Vagina (tissue), 2 donors: ENCODE measurements around the gene GHRHR.

Experiments
- CTCF ChIP-seq, 3 experiments: fragments of 450-650 bp in 2 of 3; fragments of 200-600 bp in 1 of 3; sonication (generic) in 1 of 3; IDR thresholded peaks; one replicate each; pipeline ENCODE4 v1.5.1; 2017 to 2019; ENCODE audit warnings: antibody characterized with exemption in 3 of 3, mild to moderate bottlenecking in 2 of 3, moderate library complexity in 2 of 3
- POLR2A ChIP-seq, 2 donors: fragments of 450-650 bp; IDR thresholded peaks; one replicate each; pipeline ENCODE4 v1.6.1; 2017; ENCODE audit warnings: antibody characterized with exemption in 2 of 2, mild to moderate bottlenecking in 2 of 2, moderate library complexity in 2 of 2
- POLR2AphosphoS5 ChIP-seq, 2 donors: sonication (generic); formaldehyde crosslinking; IDR thresholded peaks; one replicate each; pipeline ENCODE4 v1.9.0; 2017; ENCODE audit warnings: antibody characterized with exemption in 2 of 2, mild to moderate bottlenecking in 2 of 2, low read depth in 1 of 2; ENCODE audit not compliant: insufficient read depth in 1 of 2

- TF ChIP-seq CTCF (IDR thresholded peaks at IDR 0.05) (peak; percentile 71 to 91 (median 88)), POLR2AphosphoS5 (IDR thresholded peaks at IDR 0.05; ENCODE audit: insufficient read depth in 1 of 2, low read depth in 1 of 2) (no peak), POLR2A (IDR thresholded peaks at IDR 0.05) (no peak)
Observed at GRCh38 chr7:30983042-30983913, 19.5 kb downstream of the GHRHR start.
